TTC549 (cell line): Measurements from ENCODE around the gene GHR.

Experiments
- FAIRE-seq: peaks from 2 replicates; lab custom pipeline; 2012; peaks lifted over from hg19 to GRCh38; lab: Jason Lieb, UNC

The GHR gene

DNA sequence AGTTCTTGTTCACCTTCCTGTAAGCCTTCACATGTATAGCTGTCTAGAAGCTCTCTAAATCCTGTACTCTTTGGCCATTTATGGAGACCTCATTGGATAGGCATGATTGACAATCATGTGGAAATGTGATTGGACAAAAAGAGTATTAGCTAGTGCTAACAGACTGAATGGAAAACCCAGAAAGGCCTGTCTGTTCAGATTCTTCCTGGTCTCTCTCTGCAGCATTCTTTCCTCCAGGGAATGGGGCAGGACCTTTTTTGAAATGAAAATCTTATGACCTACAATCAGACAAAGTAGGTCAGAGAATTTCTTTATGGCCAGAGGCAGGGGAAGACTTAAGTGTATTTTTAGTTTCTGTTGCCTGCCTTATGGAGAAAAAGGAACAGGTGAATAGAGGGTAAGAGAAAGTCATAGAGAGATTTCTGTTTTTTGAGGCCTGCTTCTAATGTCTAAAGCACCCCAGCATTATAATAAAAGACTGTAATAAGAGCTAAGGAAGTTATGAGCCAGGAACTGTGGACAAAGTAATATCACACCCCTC is 181.0 kb downstream of the GHR start:
- no peak for FAIRE-seq

DNA sequence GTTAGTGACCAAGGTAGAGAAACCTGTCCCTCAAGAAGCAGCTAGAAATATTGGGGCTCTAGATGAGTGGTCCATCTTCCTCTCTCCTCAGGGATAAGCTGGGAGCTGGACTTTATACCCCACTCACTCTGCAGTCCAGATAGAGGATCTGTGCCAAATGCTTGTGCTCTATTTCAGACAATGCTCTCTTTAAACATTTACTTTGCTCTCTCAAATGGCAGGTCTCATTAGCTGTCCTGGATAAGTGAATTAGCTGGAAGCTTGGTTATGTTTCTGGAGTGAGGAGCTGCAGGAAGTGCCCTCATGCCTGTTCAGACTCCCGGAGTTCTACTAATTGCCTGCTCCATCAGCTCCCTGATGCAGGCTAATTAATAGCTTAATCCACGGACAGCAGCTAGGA is 182.3 kb downstream of the GHR start:
- no peak for FAIRE-seq

DNA sequence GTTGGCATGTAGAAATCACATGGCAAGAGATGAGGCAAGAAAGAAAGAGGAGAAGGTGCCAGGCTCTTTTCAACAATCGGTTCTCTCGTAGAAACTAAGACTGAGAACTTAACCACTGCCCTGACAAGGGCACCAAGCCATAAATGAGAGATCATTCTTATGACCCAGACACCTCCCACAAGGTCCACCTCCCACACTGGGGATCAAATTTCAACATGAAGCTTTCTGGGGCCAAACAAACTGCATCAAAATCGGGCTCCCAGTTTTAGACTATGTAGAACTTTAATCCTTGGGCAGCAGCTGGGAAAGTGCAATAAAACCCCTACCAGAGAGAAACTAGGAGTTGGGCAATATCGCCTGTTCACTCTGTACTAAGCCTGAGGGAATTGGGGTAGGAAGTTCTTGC is 183.2 kb downstream of the GHR start:
- FAIRE-seq: no peak

DNA sequence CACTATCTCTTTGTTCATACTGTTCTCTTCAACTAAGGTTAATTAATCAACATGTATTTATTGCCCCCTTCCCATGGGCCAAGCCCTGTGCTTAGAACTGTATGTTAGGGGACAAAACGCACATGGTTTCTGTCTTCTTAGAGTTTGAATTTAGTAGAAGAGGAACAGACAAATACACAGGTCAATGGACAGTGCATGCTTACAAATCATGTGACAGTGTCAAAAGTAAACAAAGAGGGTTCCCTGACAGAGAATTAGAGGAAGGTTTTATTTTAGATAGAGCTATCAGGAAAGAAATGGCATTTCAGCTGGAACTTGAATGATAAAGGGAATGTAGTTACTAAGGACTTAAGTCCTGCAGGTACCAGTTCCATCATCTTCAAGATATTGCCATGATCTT is 188.2 kb downstream of the GHR start:
- no peak for FAIRE-seq

DNA sequence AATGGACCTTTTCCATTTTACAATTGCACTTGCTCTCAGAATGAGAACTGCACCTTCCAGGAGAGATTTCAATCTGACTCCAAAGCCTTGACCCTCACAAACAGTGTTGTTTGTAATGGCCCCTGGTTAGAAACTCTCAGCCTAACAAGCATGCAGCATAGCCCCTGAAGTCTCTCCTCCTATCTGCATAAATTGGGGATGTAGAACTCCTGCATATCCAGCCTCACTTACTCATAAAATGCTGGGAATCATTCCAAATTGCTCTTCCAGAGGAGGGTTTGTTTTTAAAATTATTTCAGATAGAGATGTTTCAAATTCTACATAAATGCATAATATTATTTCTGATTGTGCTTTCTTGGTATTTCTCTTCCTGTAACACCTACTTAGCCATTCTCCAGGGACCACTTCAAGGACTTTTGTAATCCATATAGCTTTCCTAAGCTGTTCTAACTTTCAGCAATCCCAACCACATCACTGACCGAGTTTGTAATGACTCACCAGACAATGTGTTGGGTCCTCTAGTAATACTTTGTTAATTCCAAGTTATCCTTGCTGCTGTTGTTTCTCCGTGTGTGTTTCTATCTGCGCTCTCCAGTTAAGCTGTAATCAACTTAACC is 189.6 kb downstream of the GHR start:
- FAIRE-seq: no peak

DNA sequence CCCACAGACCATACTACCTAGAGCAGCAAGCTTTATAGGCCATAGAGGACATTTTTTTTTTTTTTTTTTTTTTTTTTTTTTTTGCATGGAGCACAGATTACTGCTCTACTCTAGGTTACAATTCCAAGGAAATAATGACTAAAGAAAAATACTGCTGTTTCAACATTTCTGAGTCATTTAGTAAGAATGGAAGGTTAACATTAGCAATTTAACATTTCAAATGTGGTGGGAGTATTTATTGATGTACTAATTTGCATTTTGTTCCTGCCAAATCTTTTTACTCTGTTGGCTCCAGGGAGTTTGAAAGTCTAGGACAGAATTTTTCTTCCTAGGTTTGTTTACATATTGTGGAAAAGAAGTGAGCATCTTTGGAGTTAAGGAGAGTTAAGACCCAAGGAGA is 191.3 kb downstream of the GHR start:
- FAIRE-seq: no peak

DNA sequence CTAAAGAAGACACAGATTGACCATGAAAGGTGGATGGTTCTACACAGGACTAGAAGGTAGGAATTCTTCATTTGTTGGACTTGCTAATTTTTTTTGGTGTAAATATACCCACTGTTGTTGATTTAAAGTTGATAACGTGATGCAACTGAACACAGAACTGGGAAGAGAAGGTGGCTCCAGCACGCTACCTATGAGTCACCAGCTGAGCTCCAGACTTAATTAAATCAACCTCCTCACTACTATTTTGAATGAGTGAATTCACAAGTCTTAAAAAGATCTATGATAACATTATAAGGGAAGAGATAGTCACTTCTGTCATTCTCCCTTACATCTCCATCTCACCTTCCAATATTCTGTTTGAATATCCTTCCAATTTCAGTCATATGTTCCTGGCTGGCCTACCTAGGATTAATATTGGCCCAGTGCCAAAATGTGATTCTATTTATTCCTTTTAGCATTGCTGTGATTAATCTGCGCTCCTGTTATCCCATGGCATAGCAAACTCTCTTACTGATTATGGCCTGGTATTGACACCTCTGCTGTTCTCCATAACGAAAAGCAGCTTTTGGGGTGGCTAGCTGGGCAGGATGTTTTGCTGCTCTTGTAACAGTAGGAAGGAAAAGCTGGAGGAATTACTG is 197.5 kb downstream of the GHR start:
- FAIRE-seq: no peak

DNA sequence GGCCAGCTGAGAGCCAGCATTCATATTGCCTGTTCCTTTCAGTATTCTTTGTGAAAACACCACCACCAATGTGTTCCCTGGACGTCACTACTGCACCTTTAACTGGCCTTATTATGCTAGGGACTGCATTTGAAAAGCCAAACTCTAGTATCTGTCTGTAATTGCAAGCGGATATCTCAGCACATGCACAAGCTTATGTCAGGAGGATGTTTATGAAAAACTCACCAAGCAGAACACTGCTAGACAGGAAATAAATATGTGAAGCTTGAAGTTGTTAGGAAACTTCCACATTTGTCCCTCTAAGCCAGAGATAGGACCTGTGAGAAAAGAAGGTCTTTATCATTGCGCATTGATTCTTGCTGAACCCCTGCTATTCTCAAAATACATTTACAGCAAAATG is 198.0 kb downstream of the GHR start:
- no peak for FAIRE-seq

DNA sequence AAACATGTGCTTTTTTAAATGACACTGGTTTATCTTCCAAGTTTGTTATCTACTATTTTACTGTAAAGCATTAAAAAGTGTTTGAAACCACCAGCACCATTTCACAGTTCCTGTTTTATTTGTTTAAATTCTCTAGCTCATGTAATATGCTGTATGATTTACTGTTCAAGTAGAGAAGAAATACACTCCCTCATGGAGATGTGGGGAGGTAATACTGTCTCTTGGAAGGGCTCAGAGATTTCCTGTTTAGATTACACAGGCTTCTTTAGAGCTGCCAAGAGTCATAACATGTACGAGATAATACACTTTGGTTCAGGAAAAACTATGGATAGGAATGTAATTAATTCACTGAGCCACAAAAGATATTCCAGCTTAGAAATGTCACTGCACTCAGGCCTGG is 198.4 kb downstream of the GHR start:
- FAIRE-seq: no peak

DNA sequence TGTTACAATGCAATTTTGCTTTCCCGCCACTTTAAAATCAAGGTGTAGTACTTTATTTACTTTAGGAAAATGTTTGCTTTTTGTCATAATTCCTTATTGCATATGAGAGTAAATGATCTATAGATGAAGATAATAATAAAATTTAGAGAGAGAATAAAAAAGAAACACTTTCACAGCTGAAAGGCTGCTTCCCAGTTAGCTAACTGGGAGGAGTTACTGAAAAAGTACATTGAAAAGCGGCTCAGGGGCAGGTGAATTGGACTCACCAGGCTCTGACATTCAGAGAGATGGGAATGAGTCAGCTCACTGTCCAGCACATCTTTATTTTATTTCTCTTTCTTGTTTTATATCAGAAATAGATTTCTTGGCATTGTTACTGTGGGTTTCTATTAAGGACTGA is 201.7 kb downstream of the GHR start:
- no peak for FAIRE-seq

DNA sequence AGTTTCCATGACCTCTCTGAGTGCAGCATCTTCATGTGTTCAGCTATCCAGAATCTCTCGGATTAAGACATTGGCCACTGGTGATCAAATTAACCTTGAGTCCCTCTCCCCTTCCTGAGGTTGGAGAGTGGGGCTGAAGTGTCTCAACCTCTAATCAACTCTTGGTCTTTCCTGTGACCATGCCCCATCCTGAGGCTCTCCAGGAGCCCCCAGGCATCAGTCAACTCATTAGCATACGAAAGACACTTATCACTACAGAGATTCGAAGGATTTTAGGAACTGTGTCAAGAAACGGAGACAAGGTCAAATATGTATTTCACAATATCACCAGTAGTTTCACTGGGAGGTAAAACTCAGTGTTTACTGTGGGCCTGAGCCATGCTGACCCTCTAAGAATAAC is 203.2 kb downstream of the GHR start:
- FAIRE-seq: no peak

DNA sequence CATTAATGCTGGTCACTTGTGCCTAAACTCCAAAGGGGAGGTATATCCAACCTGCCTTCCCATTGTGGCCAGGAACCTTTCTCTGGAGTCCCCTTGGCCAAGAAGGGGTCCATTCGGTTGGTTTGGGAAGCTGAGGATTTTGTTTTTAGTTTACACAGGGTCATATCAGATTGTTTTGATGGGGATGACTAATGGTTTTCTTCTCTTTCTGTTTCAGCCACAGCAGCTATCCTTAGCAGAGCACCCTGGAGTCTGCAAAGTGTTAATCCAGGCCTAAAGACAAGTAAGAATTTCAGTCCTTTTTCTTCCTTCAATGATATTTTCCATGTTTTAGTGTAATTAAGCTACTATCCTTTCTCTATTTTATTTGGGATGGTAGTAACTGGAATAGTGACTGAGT is 205.6 kb downstream of the GHR start:
- no peak for FAIRE-seq

DNA sequence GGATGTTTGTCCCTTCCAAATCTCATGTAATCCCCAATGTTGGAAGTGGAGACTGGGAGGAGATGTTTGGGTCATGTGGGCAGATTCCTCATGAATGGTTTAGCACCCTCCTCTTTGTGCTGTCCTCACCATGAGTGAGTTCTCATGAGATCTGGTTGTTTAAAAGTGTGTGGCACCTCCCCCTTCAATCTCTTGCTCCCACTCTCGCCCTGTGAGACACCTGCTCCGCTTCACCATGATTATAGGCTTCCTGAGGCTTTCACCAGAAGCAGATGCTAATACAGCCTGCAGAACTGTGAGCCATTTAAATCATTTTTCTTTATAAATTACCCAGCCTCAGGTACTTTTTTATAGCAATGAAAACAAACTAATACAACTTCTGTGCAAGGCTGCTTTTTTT is 206.0 kb downstream of the GHR start:
- FAIRE-seq: no peak

DNA sequence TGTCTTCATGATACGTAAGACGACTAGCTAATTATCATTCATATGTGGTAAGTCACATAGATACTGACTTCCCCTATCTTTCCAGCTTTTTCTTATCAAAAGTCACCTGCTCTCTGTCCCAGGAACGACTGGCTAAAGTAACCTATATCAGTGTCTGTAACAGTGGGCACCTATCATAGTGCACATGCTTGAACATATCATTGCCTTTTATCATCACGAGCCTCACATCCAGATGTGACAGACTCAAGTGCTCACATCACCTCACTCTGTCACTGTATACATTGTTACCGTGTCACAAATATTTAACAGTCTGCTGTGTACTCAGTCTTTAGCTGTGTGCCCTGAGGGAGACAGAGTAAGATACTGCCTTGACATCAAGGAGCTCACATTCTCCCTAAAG is 208.0 kb downstream of the GHR start:
- FAIRE-seq: no peak

DNA sequence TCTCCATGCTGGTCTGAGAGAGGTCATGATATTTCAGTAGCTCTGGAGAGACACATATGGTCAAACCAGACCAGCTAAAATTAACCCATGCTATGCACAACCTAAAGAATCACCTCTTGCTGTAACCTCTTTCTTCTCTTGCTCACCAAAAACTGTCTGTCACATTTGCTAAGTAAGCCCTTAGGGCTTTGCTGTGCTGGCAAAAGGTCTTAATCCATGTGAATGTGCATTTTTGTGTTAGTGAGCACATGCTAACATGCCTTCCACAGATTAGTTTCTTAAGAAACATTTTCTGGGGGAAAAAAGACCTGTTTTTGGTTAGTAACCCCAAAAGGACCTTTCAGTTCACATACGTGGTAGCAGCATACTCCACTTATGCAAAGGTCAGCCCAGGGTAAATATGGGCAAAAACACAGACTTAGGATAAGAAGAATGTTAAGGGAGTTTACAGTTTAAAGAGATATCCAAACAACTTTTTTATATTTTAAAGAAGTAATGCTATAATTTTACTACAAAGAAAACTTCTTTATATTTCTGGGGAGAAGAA is 209.2 kb downstream of the GHR start:
- no peak for FAIRE-seq

DNA sequence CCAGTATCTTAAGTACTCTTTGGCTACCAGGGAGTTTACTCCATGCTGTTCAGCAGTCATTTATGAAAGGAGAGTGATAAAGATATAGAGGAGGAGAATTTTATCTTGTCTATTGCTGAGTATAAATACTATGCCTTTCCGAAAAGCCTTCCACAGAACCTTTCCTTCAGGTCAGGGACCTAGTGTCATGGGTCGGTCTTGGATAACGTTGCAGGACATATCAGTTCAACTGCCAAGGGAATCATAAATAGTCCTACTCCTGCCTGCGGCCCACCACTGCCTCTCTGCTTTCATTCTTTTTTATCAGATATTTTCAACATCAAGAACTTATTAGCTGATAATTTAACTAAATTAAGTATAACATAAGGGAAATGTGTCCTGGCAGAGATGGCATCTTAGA is 211.3 kb downstream of the GHR start:
- FAIRE-seq: no peak

DNA sequence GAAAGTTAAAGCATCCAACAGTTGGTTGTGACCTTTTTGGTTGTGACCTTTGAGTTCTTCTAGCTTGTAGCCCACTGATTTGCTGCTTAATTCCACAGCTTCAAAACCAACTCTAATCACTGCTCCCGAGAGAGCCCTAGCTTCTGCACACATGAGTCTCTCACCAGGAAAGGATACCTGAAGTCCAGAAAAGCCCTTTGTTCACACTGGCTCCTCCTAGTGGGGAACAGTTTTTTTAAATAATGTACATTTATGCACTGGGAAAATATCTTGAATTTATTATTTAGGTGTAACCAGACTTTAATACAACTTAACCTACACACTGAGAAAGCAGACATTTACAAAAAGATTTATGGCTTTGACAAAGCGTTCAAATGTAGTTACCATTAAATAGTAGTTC is 213.2 kb downstream of the GHR start:
- FAIRE-seq: no peak

DNA sequence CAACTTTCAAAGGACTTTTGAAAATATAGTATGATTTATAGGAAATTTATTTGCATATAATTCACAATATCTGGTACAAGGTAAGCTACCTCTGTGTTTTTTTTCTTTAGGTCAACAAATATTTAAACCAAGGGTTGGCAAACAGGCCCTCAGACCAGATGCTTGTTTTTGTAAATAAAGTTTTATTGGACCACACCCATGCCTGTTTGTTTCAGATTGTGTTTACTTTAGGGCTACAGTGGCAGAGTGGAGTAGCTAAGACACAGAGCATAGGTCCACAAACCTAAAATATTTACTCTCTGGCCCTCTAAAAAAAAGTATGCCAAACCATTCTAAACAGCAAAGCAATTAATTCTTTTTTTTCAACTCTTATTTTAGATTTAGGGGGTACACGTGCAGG is 213.7 kb downstream of the GHR start:
- FAIRE-seq: no peak

DNA sequence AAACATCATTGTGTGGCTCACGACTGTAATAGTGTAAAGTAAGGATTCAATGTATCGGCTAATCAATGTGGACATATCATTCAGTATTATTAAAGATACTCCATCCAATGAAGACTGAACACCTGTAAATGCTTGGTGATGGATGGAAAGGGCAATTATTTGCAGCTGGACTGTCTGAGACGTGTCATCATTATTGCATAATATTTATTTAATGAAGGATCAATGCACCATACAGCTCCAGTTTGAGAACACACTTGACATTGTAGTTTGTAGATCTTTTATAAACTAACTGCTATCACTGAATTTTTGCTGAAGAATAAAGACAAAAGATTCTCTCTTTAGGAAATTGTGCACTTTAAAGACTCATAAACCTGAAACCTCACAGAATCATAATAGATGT is 215.7 kb downstream of the GHR start:
- no peak for FAIRE-seq

DNA sequence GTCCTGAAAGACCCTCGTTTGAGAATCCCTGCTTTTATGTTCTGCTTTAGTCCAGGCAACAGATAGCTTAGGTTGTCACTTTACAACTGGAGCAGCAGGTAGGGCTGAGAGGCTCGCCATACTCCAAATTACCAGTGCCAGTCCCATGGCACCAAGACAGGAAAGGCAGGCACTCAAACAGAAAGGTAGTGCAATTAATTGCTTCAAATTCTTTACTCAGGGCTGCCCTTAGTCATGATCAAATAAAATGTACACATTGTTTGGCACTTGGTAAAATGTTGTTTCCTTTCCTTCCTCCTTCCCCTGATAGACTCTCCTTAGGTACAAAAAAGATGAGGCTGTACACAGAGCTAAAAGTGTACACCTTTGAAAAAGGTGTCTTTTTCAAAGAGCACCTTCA is 217.6 kb downstream of the GHR start:
- FAIRE-seq: no peak

DNA sequence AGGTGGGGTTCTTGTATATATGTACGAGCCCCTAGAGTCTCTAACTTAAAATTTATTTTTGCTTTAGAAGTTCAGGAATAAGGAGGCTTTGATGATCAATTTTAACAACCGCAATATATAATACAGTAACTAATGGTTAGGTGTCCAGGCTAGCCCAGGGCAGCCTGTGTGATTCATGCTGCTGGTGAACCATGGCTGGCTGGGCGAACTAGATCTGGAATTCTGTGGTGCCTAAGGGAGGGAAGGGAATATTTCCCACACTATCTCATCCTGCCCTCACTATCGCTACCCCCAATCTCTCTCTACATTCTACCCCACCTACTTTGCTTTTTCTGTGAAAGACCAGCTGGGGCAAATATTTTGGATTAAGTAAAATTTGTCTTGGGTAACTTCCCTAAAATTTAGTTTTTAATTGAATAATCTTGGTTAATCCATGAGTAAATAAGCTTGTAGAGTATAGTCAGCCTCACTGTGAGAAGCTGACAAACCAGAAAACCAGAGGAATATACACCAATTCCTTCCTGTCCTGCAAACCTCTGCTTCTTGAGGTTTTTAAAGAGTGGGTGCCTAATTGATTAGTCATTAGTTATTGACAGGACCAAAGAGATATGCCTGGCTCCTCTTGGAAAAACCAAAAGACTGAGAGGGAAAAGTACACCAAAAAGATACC is 218.2 kb downstream of the GHR start:
- FAIRE-seq: no peak

DNA sequence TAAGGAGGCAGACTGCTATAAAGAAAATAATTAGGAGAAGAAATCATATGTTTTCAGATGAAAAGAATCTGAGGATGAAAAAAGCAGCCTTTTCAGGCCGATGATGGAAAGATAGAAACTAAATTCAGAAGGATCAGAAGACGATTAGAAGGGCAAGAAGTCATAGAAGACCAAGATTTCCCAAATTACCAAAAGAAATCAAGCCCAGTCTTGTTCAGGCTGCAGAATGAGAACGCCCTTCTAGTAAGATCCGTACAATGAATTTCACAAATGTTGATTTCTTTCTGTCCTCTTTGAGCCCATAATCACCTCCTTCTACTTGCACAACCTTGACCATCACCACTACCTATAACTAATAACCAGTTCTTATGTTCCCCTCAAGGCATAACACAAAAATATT is 218.8 kb downstream of the GHR start:
- FAIRE-seq: no peak

DNA sequence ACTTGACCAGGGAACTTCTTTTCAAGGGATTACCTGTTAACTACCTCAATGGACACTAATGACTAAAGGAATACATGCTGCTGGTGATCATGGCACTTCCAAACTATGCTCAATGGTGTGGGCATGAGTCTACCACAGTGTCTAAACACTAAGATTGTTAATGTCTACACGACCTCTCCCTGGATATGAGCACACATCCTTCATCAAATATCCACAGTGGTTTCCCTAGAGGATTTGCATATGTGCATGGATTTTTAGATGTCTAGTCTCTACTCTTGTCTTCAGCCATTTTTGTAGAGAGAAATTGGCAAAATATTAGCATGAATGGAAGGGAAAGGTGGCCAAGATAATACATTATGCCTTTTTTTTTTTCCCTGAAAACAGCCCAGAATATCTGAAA is 220.1 kb downstream of the GHR start:
- no peak for FAIRE-seq

DNA sequence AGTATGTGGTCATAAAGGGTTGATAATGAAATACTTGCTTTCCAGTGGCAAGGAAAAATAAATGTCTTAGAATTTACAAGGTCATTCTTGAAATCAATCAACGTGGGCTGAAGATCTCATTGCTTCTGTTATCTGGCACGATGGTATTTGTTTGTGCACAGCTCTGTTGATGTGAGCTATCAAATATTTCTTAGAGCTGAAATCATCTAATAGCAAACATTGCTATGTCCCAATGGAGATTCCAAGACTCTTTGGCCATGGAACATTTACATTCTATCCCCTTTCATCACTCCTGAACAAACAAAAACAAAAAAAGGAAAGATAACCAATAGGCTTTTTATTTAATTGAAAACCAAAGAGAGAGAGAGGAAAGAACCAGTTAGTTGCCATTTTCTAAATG is 221.9 kb downstream of the GHR start:
- FAIRE-seq: no peak
